Body of pancreas (tissue), 4 donors: Measurements from ENCODE around the gene RPTOR.

Experiments used
- POLR2A ChIP-seq, 3 donors: fragments of 450-650 bp; IDR thresholded peaks; one replicate each; pipeline ENCODE4 v1.6.1; 2016; ENCODE audit warnings: antibody characterized with exemption in 3 of 3, mild to moderate bottlenecking in 2 of 3
- TF ChIP-seq, protein P1 (sequence below), 7 experiments: fragments of 450-650 bp in 4 of 7; fragments of 200-600 bp in 3 of 7; sonication (generic) in 3 of 7; IDR thresholded peaks; one replicate each; pipeline ENCODE4 v1.5.1; 2016 to 2019; ENCODE audit warnings: antibody characterized with exemption in 7 of 7

DNA sequence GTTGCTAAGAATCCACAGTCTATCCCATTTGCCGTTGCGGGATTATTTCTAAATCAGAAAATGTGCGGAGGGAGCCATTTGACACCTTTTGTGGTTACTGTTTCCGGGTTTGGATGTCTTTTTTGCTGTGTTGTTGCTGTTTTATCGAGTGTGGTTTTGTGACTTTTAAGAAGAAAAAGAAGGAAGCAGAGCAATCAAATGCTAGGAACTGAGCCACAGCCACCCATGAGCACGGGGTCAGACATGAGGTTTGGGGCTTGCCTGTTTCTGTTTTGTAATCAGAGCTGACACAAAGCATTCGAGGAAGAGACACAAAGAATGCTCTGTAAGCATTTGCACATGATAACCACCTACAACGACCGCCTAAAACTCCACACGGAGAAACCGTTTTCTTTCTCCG lies 393.9 kb downstream of the RPTOR start:
- TF ChIP-seq, protein P1, sequence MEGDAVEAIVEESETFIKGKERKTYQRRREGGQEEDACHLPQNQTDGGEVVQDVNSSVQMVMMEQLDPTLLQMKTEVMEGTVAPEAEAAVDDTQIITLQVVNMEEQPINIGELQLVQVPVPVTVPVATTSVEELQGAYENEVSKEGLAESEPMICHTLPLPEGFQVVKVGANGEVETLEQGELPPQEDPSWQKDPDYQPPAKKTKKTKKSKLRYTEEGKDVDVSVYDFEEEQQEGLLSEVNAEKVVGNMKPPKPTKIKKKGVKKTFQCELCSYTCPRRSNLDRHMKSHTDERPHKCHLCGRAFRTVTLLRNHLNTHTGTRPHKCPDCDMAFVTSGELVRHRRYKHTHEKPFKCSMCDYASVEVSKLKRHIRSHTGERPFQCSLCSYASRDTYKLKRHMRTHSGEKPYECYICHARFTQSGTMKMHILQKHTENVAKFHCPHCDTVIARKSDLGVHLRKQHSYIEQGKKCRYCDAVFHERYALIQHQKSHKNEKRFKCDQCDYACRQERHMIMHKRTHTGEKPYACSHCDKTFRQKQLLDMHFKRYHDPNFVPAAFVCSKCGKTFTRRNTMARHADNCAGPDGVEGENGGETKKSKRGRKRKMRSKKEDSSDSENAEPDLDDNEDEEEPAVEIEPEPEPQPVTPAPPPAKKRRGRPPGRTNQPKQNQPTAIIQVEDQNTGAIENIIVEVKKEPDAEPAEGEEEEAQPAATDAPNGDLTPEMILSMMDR (IDR thresholded peaks at IDR 0.05): no peak
- no peak for TF ChIP-seq POLR2A (IDR thresholded peaks at IDR 0.05)
